ENCODE data around the gene TRIM44.
"Not testable (repeated sequence)": the region's sequence is repeated elsewhere in the genome, so short reads cannot be mapped to it uniquely, and the experiment has no call there.

DNA sequence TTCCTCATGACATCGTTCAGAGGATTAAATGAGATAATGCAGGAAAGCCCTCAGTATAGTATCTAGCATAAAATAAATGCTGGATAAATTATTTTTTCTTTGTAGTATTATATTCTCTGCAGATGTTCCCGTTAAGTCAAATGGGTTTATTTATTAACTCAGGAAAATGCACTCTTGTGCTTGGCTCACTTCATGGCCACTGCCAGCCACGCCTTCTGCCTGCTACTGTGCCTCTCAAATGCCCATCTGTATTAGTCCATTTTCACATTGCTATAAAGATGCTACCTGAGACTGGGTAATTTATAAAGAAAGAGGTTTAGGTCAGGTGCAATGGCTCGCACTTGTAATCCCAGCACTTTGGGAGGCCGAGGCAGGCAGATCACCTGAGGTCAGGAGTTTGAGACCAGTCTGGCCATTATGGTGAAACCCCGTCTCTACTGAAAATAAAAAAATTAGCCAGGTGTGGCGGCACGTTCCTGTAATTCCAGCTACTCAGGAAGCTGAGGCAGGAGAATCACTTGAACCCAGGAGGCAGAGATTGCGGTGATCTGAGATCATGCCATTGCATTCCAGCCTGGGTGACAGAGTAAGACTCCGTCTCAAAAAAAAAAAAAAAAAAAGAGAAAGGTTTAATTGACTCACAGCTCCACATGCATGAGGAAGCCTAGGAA, 176.3 kb downstream of the TRIM44 start:
- TF ChIP-seq CTCF (IDR thresholded peaks at IDR 0.05; ENCODE audit: extremely low read depth in 1 of 2, insufficient read depth in 1 of 2, low read depth in 1 of 2, low read length in 2 of 2); POLR2A (IDR thresholded peaks at IDR 0.05; ENCODE audit: low read depth, low read length); EZH2 (IDR thresholded peaks at IDR 0.05; ENCODE audit: borderline replicate concordance, low read depth, low read length, severe bottlenecking); MYC (IDR thresholded peaks at IDR 0.05; ENCODE audit: low read depth, low read length); POLR2AphosphoS5 (IDR thresholded peaks at IDR 0.05; ENCODE audit: insufficient read depth, low read depth, low read length); JUN (IDR thresholded peaks at IDR 0.05; ENCODE audit: borderline replicate concordance, insufficient read depth, insufficient read length, low read depth); GATA2 (IDR thresholded peaks at IDR 0.05; ENCODE audit: insufficient read depth, insufficient read length, low read depth, low read length): not testable (repeated sequence)
- TF ChIP-seq, protein P1, sequence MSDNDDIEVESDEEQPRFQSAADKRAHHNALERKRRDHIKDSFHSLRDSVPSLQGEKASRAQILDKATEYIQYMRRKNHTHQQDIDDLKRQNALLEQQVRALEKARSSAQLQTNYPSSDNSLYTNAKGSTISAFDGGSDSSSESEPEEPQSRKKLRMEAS (IDR thresholded peaks at IDR 0.05; ENCODE audit: insufficient read depth, insufficient read length) = not testable (repeated sequence)
